ENCODE data around the gene CERS2. TPM values are rescaled to one million over a fixed set of nuclear protein-coding genes. Genes with fewer than 3 reads are reported as not detected.

Gene CERS2
- total and polyA plus RNA-seq, 10 of the 15 experiments (the other 5 are each of a cell fraction or from before 2014, with no cell fraction given): 9.2 to 87.9 (median 50.8) TPM

- 48% methylated on average over 4 of the region's 5 CpGs for WGBS (ENCODE audit: insufficient coverage, insufficient replicate concordance, low lambda C conversion rate, missing lambda C conversion rate)
- Histone ChIP-seq H3K27ac (ENCODE audit: control insufficient read depth, insufficient read depth) (no peak overlapping the region), H4K20me1 (ENCODE audit: control insufficient read depth, insufficient read depth) (no peaks in the 10 kb centered on the region), H3K4me1 (ENCODE audit: control insufficient read depth, insufficient read depth, low read length) (peaks cover under 1% of the 10 kb centered on the region; the same call in 1 of the 2 replicates), H3K27me3 (replicated peaks in 1 of 2; ENCODE audit: control insufficient read depth in 2 of 2, insufficient read depth in 2 of 2, low read length in 1 of 2) (no peaks in the 10 kb centered on the region), H2AFZ (ENCODE audit: control insufficient read depth, low read depth, low read length) (no peak overlapping the region), H3K36me3 (ENCODE audit: control insufficient read depth in 2 of 2, insufficient read depth in 2 of 2, low read length in 1 of 2) (no peaks in the 10 kb centered on the region; a peak in 1 of 4 replicates), H3K9ac (ENCODE audit: control insufficient read depth, insufficient read depth, low read length) (no peak overlapping the region), H3K9me3 (replicated peaks; ENCODE audit: control insufficient read depth, insufficient read depth, low read length) (no peaks in the 10 kb centered on the region), H3K79me2 (ENCODE audit: control insufficient read depth, insufficient read depth, low read length) (no peaks in the 10 kb centered on the region), H3K4me3 (no peak overlapping the region), H3K4me2 (ENCODE audit: control insufficient read depth, insufficient read depth) (no peak overlapping the region)
- POLR2A ChIA-PET: interaction anchor here (0.6 to 0.9 kb wide), 2 partner anchors 111 to 240 kb away, joined by 3 to 5 read pairs; partner anchors contain the start of gene CTXND2
- no peak for FAIRE-seq
- RAD21 ChIA-PET (ENCODE audit: unreplicated experiment): interaction anchor here (0.6 kb wide), 1 partner anchor 801 kb away, joined by 3 read pairs; no protein-coding TSS in a partner anchor
- intact Hi-C loops (cut with micrococcal nuclease; ENCODE audit: unreplicated experiment) (loop anchor here (10.0 kb wide), 1 partner anchor 743 kb away; the partner anchor contains the start of gene CA14), in situ Hi-C loops (cut with MboI) (loop anchor here (5.0 kb wide), 1 partner anchor 741 kb away; the partner anchor contains the start of gene CA14)
- no TSS peak for BruUV-seq (replicated peaks)
- SMC1A ChIA-PET (ENCODE audit: uncharacterized antibody, unreplicated experiment): interaction anchor here (2.0 to 4.5 kb wide), 2 partner anchors 8 to 10 kb away, joined by 5 to 34 read pairs; partner anchors contain the start of gene MINDY1
- CTCF ChIA-PET: interaction anchor here (0.7 to 16.2 kb wide), 4 partner anchors 8 to 742 kb away, joined by 3 to 252 read pairs (median 52); partner anchors contain the start of genes ANXA9, CERS2 and MINDY1
- no peak for ATAC-seq
- TF ChIP-seq ZSCAN29 (IDR thresholded peaks at IDR 0.05) (no peak), MEF2B (IDR thresholded peaks at IDR 0.05; ENCODE audit: partially characterized antibody, poor library complexity, severe bottlenecking) (no peak), HDAC2 (IDR thresholded peaks at IDR 0.05) (no peak), IKZF1 (conservative IDR thresholded peaks at IDR 0.05) (no peak), TCF12 (IDR thresholded peaks at IDR 0.05; ENCODE audit: low read depth, low read length) (no peak), MYC (IDR thresholded peaks at IDR 0.05; ENCODE audit: insufficient read depth, insufficient read length, insufficient replicate concordance, low read length, severe bottlenecking) (no peak), CBX3 (IDR thresholded peaks at IDR 0.05; ENCODE audit: borderline replicate concordance, low read depth) (no peak), CREB1 (IDR thresholded peaks at IDR 0.05; ENCODE audit: low read depth) (no peak), RAD51 (IDR thresholded peaks at IDR 0.05) (no peak), KDM1A (IDR thresholded peaks at IDR 0.05; ENCODE audit: borderline replicate concordance) (no peak), EZH2 (IDR thresholded peaks at IDR 0.05; ENCODE audit: borderline replicate concordance, control insufficient read depth, low read depth, low read length) (no peak)
- no peak for DNase-seq (ENCODE audit: low read depth, low spot score)
Observed at GRCh38 chr1:150997949-150998348, 23.3 kb upstream of the CERS2 start.

All from GM12878 (cell line).